OCI-LY3 (cell line): ENCODE results near the gene LRP1B.

Experiments
- H2AFZ ChIP-seq: fragments of 200-600, 300-600 bp; shearing (Covaris generic); 2 replicates; pipeline ENCODE4 v1.6.0; 2014; ENCODE audit warnings: antibody characterized with exemption, low read depth, low read length
- H3K27ac ChIP-seq: fragments of 200-600, 300-600 bp; sonication (generic); 2 replicates; pipeline ENCODE4 v1.5.1; 2014; ENCODE audit warnings: mild to moderate bottlenecking, low read length, moderate library complexity, mixed read lengths
- H3K27me3 ChIP-seq: fragments of 200-600, 300-600 bp; sonication (generic); 2 replicates; pipeline ENCODE4 v1.6.1; 2014; ENCODE audit warnings: low read depth, low read length, mixed read lengths
- H3K36me3 ChIP-seq: fragments of 200-600, 300-600 bp; sonication (generic); replicated peaks from 2 replicates; pipeline ENCODE3; 2014; ENCODE audit warnings: low read depth, low read length, mixed read lengths
- H3K4me1 ChIP-seq: fragments of 300-600, 200-600 bp; sonication (generic); 2 replicates; pipeline ENCODE4 v1.6.1; 2014; ENCODE audit warnings: low read length, mixed read lengths
- H3K4me2 ChIP-seq: fragments of 200-600, 300-600 bp; sonication (generic); 2 replicates; pipeline ENCODE4 v1.6.1; 2014; ENCODE audit warnings: low read length, mixed read lengths
- H3K4me3 ChIP-seq: fragments of 300-600, 200-600 bp; sonication (generic); 2 replicates; pipeline ENCODE4 v1.5.1; 2014; ENCODE audit warnings: antibody characterized with exemption, mild to moderate bottlenecking, low read length, moderate library complexity
- H3K79me2 ChIP-seq: fragments of 300-600, 200-600 bp; shearing (Covaris generic); 2 replicates; pipeline ENCODE4 v1.6.1; 2014; ENCODE audit warnings: mild to moderate bottlenecking, low read length, mixed read lengths
- H3K9ac ChIP-seq: fragments of 300-600, 200-600 bp; shearing (Covaris generic); 2 replicates; pipeline ENCODE4 v1.6.0; 2014; ENCODE audit warnings: mild to moderate bottlenecking, low read length, moderate library complexity
- H3K9me3 ChIP-seq: fragments of 200-600, 300-600 bp; shearing (Covaris generic); 2 replicates; pipeline ENCODE4 v1.6.1; 2014; ENCODE audit warnings: low read length, mixed read lengths; ENCODE audit not compliant: insufficient read depth
- H4K20me1 ChIP-seq: fragments of 200-600, 300-600 bp; sonication (generic); 2 replicates; pipeline ENCODE4 v1.6.1; 2016; ENCODE audit warnings: low read length, mixed read lengths; ENCODE audit not compliant: insufficient read depth
- EZH2phosphoT487 ChIP-seq: fragments of 200-600 bp; shearing (Covaris generic); IDR thresholded peaks from 2 replicates; pipeline ENCODE4 v1.6.1; 2018; ENCODE audit warnings: antibody characterized with exemption, mixed run types, low read depth
- TF ChIP-seq, protein P1 (sequence below): fragments of 200-600, 300-600 bp; sonication (generic); IDR thresholded peaks from 2 replicates; pipeline ENCODE4 v1.5.1; 2014; ENCODE audit warnings: antibody characterized with exemption, low read length, low read depth

Gene LRP1B

DNA sequence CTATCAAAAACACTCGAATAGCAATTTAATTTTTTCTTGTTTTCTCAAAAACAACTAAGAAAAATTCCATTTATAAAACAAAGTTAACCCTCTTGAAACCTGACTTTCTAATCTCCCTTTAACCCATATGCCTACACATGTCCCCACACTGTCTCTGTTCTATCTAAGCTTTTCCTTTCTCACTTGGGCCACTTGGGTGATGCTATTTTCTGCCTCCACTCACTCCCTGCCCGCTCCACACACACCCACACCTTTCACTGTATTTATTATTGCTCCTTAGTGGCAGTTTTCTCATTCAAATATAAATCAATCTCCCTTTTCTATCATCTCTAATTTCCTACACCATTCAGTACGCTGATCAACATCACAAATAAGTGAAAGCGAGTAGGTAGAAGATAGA is 531.1 kb downstream of the LRP1B start:
- Histone ChIP-seq H3K4me2 (no peak overlapping the region), H3K27ac (no peak overlapping the region), H3K36me3 (no peaks in the 10 kb centered on the region), H3K9ac (no peak overlapping the region), H4K20me1 (no peaks in the 10 kb centered on the region), H2AFZ (no peak overlapping the region), H3K79me2 (no peaks in the 10 kb centered on the region), H3K27me3 (no peaks in the 10 kb centered on the region), H3K4me3 (no peak overlapping the region), H3K4me1 (no peaks in the 10 kb centered on the region), H3K9me3 (no peaks in the 10 kb centered on the region)
- TF ChIP-seq, protein P1, sequence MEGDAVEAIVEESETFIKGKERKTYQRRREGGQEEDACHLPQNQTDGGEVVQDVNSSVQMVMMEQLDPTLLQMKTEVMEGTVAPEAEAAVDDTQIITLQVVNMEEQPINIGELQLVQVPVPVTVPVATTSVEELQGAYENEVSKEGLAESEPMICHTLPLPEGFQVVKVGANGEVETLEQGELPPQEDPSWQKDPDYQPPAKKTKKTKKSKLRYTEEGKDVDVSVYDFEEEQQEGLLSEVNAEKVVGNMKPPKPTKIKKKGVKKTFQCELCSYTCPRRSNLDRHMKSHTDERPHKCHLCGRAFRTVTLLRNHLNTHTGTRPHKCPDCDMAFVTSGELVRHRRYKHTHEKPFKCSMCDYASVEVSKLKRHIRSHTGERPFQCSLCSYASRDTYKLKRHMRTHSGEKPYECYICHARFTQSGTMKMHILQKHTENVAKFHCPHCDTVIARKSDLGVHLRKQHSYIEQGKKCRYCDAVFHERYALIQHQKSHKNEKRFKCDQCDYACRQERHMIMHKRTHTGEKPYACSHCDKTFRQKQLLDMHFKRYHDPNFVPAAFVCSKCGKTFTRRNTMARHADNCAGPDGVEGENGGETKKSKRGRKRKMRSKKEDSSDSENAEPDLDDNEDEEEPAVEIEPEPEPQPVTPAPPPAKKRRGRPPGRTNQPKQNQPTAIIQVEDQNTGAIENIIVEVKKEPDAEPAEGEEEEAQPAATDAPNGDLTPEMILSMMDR: no peak
- TF ChIP-seq EZH2phosphoT487: no peak

- Histone ChIP-seq H3K9me3 (no peaks in the 10 kb centered on the region), H3K27ac (no peak overlapping the region), H3K79me2 (no peaks in the 10 kb centered on the region), H3K4me2 (no peak overlapping the region), H3K36me3 (no peaks in the 10 kb centered on the region), H2AFZ (no peak overlapping the region), H3K9ac (no peak overlapping the region), H3K4me3 (no peak overlapping the region), H3K27me3 (no peaks in the 10 kb centered on the region), H3K4me1 (no peaks in the 10 kb centered on the region), H4K20me1 (no peaks in the 10 kb centered on the region)
- TF ChIP-seq, protein P1: no peak
- TF ChIP-seq EZH2phosphoT487: no peak
These were observed 531.8 kb downstream of the LRP1B start for GRCh38 chr2:141598982-141599381.

DNA sequence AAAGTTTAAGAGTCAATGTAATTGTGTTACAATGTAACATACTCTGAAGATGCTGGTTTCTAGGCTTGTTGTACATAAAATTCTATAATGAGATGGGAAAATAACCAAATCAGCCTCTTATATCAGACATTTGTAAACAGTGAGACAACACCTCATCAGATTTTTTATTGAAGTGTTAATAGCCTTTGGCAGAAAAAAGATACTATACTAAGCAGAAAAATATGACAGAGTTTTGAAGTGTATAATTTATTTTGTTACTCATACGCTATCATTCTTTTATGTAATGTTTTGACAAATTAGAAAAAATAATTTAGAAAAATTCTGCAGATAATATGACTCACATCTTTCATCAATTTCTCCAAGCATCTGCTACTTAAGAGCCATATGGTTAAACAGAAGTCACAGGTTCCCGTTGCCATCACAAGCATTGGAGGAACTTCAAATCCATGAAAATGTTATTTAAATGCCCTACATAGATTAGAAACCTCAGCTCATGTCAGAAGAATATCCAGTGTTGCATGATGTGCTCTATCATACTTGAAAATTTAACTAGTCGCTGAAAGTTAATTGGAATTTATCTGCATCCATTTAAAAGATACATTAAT is 535.4 kb downstream of the LRP1B start:
- H3K4me2 ChIP-seq: no peak overlapping the region
- TF ChIP-seq EZH2phosphoT487: no peak
- TF ChIP-seq, protein P1: no peak
- no peaks in the 10 kb centered on the region for H3K36me3 ChIP-seq
- no peaks in the 10 kb centered on the region for H3K9me3 ChIP-seq
- H3K9ac ChIP-seq: no peak overlapping the region
- H3K4me1 ChIP-seq: no peaks in the 10 kb centered on the region
- no peak overlapping the region for H3K4me3 ChIP-seq
- H3K79me2 ChIP-seq: no peaks in the 10 kb centered on the region
- H3K27me3 ChIP-seq: no peaks in the 10 kb centered on the region
- H2AFZ ChIP-seq: no peak overlapping the region
- H3K27ac ChIP-seq: no peak overlapping the region
- no peaks in the 10 kb centered on the region for H4K20me1 ChIP-seq

DNA sequence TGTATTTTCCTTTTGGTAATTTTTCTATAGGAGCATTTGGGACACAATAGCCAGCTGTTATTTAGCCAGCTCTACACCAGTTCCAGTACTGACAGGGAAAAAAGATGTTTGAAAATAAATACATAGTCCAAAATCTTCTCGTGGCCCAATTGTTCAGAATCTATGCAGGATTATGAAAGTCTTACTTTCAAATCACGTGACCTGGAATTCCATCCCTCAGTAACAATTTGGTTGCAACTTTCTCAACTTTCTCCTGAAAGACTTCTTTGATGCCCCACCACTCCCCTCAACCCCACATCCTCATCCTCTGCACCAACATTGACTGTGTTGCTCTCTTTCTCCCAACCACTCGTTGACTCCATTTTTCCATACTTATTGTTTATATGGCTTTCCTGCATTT is 539.0 kb downstream of the LRP1B start:
- Histone ChIP-seq H3K27ac (no peak overlapping the region), H2AFZ (no peak overlapping the region), H3K27me3 (no peaks in the 10 kb centered on the region), H3K9me3 (no peaks in the 10 kb centered on the region), H3K36me3 (no peaks in the 10 kb centered on the region), H4K20me1 (no peaks in the 10 kb centered on the region), H3K9ac (no peak overlapping the region), H3K4me2 (no peak overlapping the region), H3K4me3 (no peak overlapping the region), H3K4me1 (no peaks in the 10 kb centered on the region), H3K79me2 (no peaks in the 10 kb centered on the region)
- TF ChIP-seq, protein P1: no peak
- TF ChIP-seq EZH2phosphoT487: no peak
